Measurements from ENCODE around the gene ALOXE3. TPM values are rescaled to one million over a fixed set of nuclear protein-coding genes. Genes with fewer than 3 reads are reported as not detected.

ALOXE3 gene
- total RNA-seq, 1 donor from 2014 or later: not detected

- DNase-seq (ENCODE audit: low spot score): no peak
Observed at GRCh38 chr17:8051831-8052230, 66.5 kb downstream of the ALOXE3 start.

GRCh38 chr17:8048736-8049135 lies 69.6 kb downstream of the ALOXE3 start:
- no peak for DNase-seq (ENCODE audit: low spot score)

GRCh38 chr17:8048236-8048635 lies 70.1 kb downstream of the ALOXE3 start:
- DNase-seq (ENCODE audit: low spot score): no peak

GRCh38 chr17:8047769-8048110 lies 70.6 kb downstream of the ALOXE3 start:
- DNase-seq (ENCODE audit: low spot score): no peak

- no peak for DNase-seq (ENCODE audit: low spot score)
Observed at GRCh38 chr17:8046929-8047768, 71.2 kb downstream of the ALOXE3 start.

- DNase-seq (ENCODE audit: low spot score): no peak
Observed at GRCh38 chr17:8046306-8046928, 71.9 kb downstream of the ALOXE3 start.

Other genes with a start within 250 kb of the ALOXE3 start
- gene CHD3, start 229.7 kb downstream of the ALOXE3 start, total RNA-seq (ENCODE audit: insufficient read depth, low replicate concordance): 88.6 TPM
- 2.6 TPM for gene RNF227, start 202.2 kb downstream of the ALOXE3 start, total RNA-seq (ENCODE audit: insufficient read depth, low replicate concordance)
- gene KCNAB3, start 188.7 kb downstream of the ALOXE3 start, total RNA-seq (ENCODE audit: insufficient read depth, low replicate concordance): 1.7 TPM
- 3.6 TPM for gene TRAPPC1, start 186.6 kb downstream of the ALOXE3 start, total RNA-seq (ENCODE audit: insufficient read depth, low replicate concordance)
- 10.8 TPM for gene CNTROB, start 186.3 kb downstream of the ALOXE3 start, total RNA-seq (ENCODE audit: insufficient read depth, low replicate concordance)
- gene GUCY2D, start 115.9 kb downstream of the ALOXE3 start, total RNA-seq (ENCODE audit: insufficient read depth, low replicate concordance): 0.72 TPM
- not detected for gene ALOX15B, start 79.5 kb downstream of the ALOXE3 start, total RNA-seq (ENCODE audit: insufficient read depth, low replicate concordance)
- gene ALOX12B, start 30.8 kb downstream of the ALOXE3 start, total RNA-seq (ENCODE audit: insufficient read depth, low replicate concordance): not detected
- gene HES7, start 5.6 kb upstream of the ALOXE3 start, total RNA-seq (ENCODE audit: insufficient read depth, low replicate concordance): not detected
- gene PER1, start 33.9 kb upstream of the ALOXE3 start, total RNA-seq (ENCODE audit: insufficient read depth, low replicate concordance): 26.7 TPM
- 2.6 TPM for gene VAMP2, start 44.4 kb upstream of the ALOXE3 start, total RNA-seq (ENCODE audit: insufficient read depth, low replicate concordance)
- 30.6 TPM for gene TMEM107, start 57.9 kb upstream of the ALOXE3 start, total RNA-seq (ENCODE audit: insufficient read depth, low replicate concordance)
- gene BORCS6, start 71.7 kb upstream of the ALOXE3 start, total RNA-seq (ENCODE audit: insufficient read depth, low replicate concordance): 4.3 TPM
- 6.7 TPM for gene AURKB, start 92.1 kb upstream of the ALOXE3 start, total RNA-seq (ENCODE audit: insufficient read depth, low replicate concordance)
- gene CTC1, start 129.5 kb upstream of the ALOXE3 start, total RNA-seq (ENCODE audit: insufficient read depth, low replicate concordance): 7.9 TPM
- 6.0 TPM for gene PFAS, start 130.8 kb upstream of the ALOXE3 start, total RNA-seq (ENCODE audit: insufficient read depth, low replicate concordance)
- gene RANGRF, start 170.2 kb upstream of the ALOXE3 start, total RNA-seq (ENCODE audit: insufficient read depth, low replicate concordance): 8.4 TPM
- gene SLC25A35, start 176.9 kb upstream of the ALOXE3 start, total RNA-seq (ENCODE audit: insufficient read depth, low replicate concordance): 0.24 TPM
- 4.6 TPM for gene ARHGEF15, start 191.7 kb upstream of the ALOXE3 start, total RNA-seq (ENCODE audit: insufficient read depth, low replicate concordance)
- not detected for gene ODF4, start 221.3 kb upstream of the ALOXE3 start, total RNA-seq (ENCODE audit: insufficient read depth, low replicate concordance)